RKO (cell line): Measurements from ENCODE around the gene KLHL26.
"Not testable (repeated sequence)": the region's sequence is repeated elsewhere in the genome, so short reads cannot be mapped to it uniquely, and the experiment has no call there.

Experiments
- DNase-seq: peaks from one replicate; pipeline ENCODE4 v3.0.0-alpha.2; 2016; ENCODE audit warnings: low spot score

Gene KLHL26

GRCh38 chr19:18600692-18601397 lies 36.0 kb upstream of the KLHL26 start:
- DNase-seq = not testable (repeated sequence)

DNA sequence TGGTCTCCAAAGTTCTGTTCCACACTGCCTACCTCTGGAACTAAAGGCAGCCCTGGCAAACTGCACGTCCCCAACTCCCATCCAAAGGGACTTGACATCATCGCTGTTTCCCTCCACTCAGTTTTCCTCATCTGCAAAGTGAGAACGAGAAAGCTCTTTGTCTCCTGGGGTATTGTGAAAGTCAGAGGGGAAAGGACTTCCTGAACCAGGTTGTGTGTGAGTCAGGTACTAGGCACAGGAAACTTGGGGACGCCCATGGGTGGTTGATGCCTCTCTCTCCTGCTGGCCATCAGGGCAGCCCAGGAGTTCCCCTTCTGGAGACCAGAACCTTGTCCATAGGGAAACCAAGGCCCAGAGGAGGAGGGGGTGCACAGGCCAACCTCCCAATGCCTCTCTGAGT lies 35.0 kb upstream of the KLHL26 start:
- no peak for DNase-seq

DNA sequence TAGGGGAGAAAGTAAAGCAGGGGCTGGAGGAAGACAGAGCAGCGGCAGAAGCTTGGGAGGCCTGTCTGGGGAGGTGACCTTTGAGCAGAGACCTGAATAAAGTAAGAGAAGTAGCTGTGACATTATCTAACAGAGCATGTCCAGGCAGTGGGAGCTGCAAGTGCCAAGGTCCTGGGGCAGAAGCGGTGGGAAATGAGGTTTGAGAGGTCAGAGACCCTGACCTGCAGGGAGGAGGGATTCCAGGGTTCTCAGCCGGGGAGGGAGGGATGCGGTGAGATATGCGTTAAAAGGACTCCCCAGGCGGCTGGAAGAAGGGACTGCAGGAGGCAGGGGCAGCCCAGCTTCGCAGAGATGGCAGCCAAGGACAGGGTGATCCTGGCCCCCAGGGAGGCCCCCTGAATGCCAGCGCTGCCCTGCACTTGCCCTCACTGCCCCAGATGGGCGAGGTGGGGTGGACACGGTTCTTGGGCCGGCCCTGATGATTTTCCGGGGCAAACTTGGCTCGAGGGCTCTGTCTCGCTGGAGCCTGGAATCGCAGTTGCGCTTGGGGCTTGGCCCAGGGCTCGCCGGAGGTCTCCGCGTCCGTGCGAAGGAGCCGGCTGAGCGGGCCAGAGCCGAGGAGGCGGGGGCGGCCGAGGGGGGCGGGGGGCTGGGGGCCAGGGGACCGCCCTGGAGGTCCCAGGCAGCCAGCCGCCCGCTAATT lies 33.4 kb upstream of the KLHL26 start:
- no peak for DNase-seq

DNA sequence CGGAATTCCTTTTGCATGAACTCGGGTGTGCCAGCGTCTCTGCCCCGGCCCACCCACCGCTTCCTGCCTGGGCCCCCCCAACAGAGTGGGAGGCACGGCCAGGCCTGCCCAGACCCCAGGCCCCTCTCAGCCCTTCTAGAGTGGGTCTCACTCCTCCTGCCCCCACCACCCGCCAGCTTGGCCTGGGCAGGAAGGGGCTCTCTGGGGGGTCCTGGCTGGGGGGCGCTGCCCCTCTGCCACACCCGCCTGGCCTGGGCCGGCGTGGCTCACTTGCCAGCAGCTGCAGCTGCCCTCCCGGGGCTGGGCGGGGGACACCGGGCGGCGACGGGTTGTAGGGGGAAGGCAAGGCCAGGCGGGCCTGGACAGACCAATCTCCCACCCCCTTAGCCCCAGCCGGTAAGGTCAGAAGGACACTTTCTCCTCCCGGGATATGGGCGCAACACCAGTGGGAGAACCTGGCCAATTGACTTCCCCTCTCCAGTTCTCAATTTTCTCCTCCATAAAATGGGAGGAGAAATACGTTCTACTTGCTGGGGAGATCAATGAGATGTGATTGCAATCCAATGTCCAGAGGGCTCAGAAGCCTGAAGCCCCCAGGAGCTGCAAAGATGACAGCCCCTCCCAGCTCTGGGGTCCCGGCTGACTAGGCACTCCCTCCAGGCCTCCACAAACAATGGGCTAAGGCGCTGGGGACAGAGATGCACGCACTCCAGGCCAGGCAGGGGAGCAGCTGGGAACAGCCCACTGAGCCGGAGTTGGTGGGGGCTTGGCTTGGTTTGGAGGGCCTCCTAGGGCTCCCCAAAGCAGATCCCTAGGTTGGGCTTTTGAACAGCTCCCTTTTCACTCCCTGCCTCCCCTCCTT lies 32.6 kb upstream of the KLHL26 start:
- DNase-seq = no peak

DNA sequence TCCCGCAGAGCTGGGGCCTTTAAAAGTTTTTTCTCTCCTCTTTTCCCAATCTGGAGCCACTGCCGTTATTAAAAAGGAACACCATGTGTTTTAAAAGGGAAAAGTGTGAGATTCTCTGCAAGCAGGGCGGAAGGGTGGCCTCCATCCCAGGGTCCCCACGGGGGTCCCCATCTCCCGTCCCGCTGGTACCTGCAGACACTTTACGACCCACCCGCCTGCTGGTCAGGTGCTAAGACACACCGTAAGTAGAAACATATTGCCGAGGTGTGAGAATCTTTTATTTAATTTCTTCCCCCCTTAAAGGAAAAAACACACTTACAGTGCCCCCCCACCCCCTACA lies 32.0 kb upstream of the KLHL26 start:
- no peak for DNase-seq

GRCh38 chr19:18605196-18605545 lies 31.7 kb upstream of the KLHL26 start:
- DNase-seq = no peak

DNA sequence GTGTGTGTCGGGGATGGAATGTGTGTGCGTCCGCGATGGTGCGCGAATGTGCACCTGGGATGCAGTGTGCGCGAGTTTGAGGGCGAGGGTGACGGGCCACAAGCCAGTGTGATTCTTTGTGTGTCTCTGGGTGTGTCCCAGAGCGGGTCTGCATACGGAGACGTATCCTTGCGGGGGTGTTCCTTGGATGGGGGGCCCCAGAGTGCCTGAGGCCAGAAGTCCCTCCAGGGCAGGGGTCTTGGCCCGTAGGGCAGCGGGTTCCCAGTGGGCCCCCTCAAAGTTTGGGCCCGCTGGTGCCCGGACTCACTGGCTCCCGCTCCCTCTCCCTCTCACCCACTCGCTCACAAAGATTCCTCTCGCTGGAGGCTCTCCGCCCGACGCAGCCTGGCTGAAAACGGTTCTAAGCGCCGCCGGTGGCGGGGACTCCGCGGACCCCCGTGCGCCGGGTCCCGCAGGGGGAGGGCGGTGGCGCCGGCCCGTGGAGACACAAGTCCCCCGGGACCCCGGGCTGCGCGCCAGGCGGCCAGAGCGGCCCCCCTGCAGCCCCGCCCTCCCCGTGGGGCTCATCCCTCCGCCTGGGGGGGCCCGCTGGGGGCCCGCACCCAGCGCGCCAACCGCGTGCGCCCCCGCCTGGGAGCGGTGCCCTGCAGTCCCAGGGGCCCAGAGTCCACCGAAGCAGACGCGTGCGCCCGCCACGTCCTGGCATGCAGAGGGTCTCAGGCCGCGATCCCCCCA lies 31.1 kb upstream of the KLHL26 start:
- no peak for DNase-seq

- no peak for DNase-seq
Measured at GRCh38 chr19:18606281-18607225, 30.3 kb upstream of the KLHL26 start, which contains the start of gene CRLF1. CRLF1 (minus strand) TSS chr19:18606799; CDS start chr19:18606656, 143 bp downstream.

DNA sequence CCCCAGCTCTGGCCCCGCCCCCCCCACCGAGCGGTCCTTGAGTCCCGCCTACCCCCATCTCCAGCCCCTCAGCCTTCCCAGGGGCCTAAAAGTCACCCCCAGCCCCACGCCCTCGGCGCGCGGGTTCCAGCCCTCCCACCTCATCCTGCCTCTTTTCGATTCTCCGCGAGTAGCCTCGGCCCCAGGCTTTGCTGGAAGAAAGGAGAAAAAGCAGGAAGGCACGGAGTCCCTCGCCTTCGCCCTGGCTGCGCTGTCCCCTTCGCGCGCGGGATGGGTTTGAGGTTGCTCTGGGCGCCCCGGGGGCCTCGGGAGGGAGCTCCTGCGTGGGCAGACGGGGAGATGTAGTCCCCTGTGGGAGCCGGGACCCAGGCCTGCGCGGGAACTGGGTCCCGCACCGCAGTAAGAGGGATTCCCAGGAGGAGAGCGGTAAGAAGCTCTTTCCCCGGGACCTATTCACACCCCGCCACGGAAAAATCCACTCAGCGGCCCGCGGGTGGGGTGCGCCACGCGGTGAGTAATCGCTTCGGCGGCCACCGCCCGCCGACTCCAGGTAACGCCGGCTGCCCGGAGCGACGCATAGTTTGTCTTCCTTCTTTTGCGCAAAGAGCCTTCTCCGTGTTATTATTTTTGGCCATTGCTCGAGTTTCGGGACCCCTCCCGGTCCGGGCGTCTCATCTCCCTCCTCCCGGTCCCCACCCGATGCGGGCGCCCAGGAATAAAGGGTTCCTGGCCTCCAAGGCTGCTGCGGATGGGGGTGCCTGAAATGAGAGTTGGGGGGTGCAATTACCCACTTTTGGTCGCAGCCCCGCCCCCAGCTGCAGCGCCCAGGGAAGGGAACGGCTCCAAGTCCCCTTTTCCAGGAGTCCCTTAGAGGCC lies 29.4 kb upstream of the KLHL26 start:
- DNase-seq = no peak

GRCh38 chr19:18608102-18608804 lies 28.6 kb upstream of the KLHL26 start:
- no peak for DNase-seq

GRCh38 chr19:18608805-18609716 lies 27.8 kb upstream of the KLHL26 start:
- no peak for DNase-seq

DNA sequence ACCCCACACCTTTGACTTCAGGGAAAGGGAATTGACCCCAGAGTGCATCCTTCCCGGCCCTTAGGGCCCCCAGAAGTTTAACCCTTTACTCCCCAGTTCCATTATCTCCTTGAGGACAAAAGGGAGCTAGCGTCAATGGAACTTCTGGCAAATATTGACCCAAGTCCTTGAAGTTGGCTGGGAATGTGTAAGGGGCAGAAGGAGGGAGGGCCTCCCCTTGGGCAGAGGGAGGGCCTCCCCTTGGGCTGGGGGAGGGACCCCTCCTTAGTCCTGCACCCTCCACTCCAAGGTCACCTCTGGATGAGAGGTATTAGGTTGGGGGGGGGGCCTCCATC lies 27.1 kb upstream of the KLHL26 start:
- DNase-seq = no peak

DNA sequence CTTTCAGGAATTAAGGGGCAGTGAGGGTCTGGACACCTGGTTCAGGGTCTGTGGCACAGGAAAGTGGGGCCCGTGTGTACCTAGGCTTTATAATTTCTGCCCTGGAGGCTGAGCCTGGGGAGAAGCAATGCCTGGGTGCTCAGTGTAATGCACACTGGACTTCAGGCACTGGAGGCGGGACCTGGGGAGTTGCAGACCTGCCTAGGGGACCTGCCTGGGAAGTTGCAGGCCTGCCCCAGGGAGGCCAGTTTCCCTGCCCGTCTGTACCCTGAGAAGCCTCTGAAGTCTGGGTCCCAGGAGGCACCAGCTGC lies 26.6 kb upstream of the KLHL26 start:
- DNase-seq = no peak

- no peak for DNase-seq
Measured at GRCh38 chr19:18610556-18611326, 26.1 kb upstream of the KLHL26 start.

DNA sequence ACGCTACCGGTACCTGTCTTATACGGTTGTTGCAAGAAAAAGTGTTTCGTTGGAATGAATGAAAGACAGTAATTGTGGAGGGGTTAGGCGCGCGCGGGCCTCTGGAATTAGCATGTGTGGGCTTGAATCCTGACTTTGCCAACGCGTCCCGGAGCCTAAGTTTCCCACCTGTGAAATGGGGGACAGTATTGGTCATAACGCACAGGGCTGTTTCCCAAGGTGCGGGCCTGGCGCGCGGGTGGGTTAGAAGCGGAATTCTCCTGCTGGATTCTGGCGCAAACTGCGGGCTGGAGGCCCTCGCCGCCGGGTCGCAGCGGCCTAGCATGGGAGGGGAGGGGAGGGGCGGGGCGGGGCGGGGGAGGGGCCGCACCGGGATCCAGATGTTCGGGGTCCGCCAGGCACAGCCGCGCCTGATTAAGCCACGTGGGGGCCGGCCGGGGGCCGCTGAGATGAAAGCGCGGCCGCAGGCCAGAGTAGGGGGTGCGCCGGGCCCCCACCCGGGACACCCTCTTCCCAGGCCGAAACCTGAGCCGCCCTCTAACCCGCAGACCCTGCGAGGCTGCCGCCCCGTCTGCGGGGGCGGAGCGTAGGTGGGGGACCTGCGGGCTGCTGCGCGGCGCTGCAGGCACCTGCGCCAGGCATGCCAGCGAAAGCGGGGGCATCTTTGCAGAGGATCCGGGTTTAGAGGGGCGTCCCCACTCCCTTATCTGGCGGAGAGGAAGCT lies 25.3 kb upstream of the KLHL26 start:
- no peak for DNase-seq

DNA sequence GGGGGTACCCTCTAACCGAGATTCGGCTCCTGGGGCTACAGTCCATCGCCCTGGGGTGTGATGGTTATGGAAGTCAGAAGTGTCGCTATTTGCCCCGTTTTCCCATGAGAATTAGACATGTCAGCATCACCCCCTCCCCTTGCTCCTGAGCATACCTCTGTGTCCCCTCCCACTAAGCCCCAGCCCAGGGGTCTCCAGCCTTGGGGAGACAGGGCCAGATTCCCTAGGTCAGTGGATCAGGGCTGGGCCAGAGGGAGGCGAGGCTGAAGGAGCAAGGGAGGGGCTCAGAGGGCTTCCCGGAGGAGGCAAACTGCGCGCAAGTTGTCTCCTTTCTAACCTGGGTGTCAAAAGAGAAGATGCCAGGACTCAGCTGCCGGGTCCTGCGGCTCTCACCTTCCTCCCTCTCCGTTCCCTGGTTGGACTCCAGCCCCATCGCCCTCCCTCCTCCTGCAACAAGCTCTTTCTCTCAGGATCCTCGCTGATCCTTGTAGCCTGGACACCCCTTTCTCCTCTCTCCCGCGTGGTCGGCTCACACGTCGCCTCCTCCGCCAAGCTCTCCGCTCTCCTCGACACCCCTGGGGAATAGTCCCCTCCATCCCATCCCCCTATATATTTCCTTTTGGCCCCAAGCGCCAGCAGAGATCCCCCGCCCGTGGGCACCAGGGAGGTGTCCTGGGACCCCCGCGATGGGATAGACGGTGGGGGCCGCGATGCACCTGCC lies 24.6 kb upstream of the KLHL26 start:
- no peak for DNase-seq
